ENCODE measurements around the gene TSPEAR. TPM values are rescaled to one million over a fixed set of nuclear protein-coding genes. Genes with fewer than 3 reads are reported as not detected.

The TSPEAR gene
- total RNA-seq, 1 donor from 2014 or later, result not detected

- no peak for TF ChIP-seq CTCF (conservative IDR thresholded peaks at IDR 0.05; ENCODE audit: low read depth, low read length)
- no peak overlapping the region for H3K4me3 ChIP-seq (ENCODE audit: low read depth, low read length)
- DNase-seq (ENCODE audit: low read depth), result no peak
Measured at GRCh38 chr21:44517175-44517899, 194.0 kb downstream of the TSPEAR start.

- H3K4me3 ChIP-seq (ENCODE audit: low read depth, low read length), result no peak overlapping the region
- DNase-seq (ENCODE audit: low read depth), result no peak
- no peak for TF ChIP-seq CTCF (conservative IDR thresholded peaks at IDR 0.05; ENCODE audit: low read depth, low read length)
Measured at GRCh38 chr21:44516828-44517174, 194.6 kb downstream of the TSPEAR start.

- no peak for TF ChIP-seq CTCF (conservative IDR thresholded peaks at IDR 0.05; ENCODE audit: low read depth, low read length)
- no peak for DNase-seq (ENCODE audit: low read depth)
Measured at GRCh38 chr21:44516342-44516741, 195.0 kb downstream of the TSPEAR start.

GRCh38 chr21:44515359-44516165, 195.8 kb downstream of the TSPEAR start:
- H3K4me3 ChIP-seq (ENCODE audit: low read depth, low read length), result no peak overlapping the region
- no peak for DNase-seq (ENCODE audit: low read depth)
- no peak for TF ChIP-seq CTCF (conservative IDR thresholded peaks at IDR 0.05; ENCODE audit: low read depth, low read length)

More at GRCh38 chr21:44516342-44516741, 195.0 kb downstream of the TSPEAR start:
- H3K4me3 ChIP-seq (ENCODE audit: low read depth, low read length), result no peak overlapping the region

- DNase-seq (ENCODE audit: low read depth), result no peak
- TF ChIP-seq CTCF (conservative IDR thresholded peaks at IDR 0.05; ENCODE audit: low read depth, low read length), result no peak
- no peak overlapping the region for H3K4me3 ChIP-seq (ENCODE audit: low read depth, low read length)
Measured at GRCh38 chr21:44514746-44515358, 196.5 kb downstream of the TSPEAR start.

GRCh38 chr21:44514218-44514520, 197.2 kb downstream of the TSPEAR start:
- TF ChIP-seq CTCF (conservative IDR thresholded peaks at IDR 0.05; ENCODE audit: low read depth, low read length), result no peak
- DNase-seq (ENCODE audit: low read depth), result no peak
- no peak overlapping the region for H3K4me3 ChIP-seq (ENCODE audit: low read depth, low read length)

Measured in epithelial cell of proximal tubule (primary cell).